Neuronal stem cell (in vitro differentiated cells): ENCODE data around the gene ACTN4.

Source experiments
- DNase-seq: peaks from one replicate; pipeline ENCODE4 v3.0.0-alpha.2; 2013; ENCODE audit warnings: low spot score
- H2AFZ ChIP-seq: one replicate; pipeline ENCODE4 v1.6.1; 2013; ENCODE audit warnings: mild to moderate bottlenecking, low read length, inconsistent platforms
- H2AK5ac ChIP-seq: 2 replicates; pipeline ENCODE4 v1.6.1; 2013; ENCODE audit warnings: low read depth, mild to moderate bottlenecking, inconsistent platforms, low read length, moderate library complexity, mixed read lengths
- H2BK120ac ChIP-seq: 2 replicates; pipeline ENCODE4 v1.6.1; 2013; ENCODE audit warnings: low read depth, mild to moderate bottlenecking, inconsistent platforms, low read length, moderate library complexity, mixed read lengths
- H2BK12ac ChIP-seq: one replicate; pipeline ENCODE4 v1.6.1; 2013; ENCODE audit warnings: low read length, inconsistent platforms
- H2BK15ac ChIP-seq: 2 replicates; pipeline ENCODE4 v1.6.1; 2013; ENCODE audit warnings: mild to moderate bottlenecking, low read length, inconsistent platforms, mixed read lengths
- H2BK5ac ChIP-seq: one replicate; pipeline ENCODE4 v1.6.1; 2013; ENCODE audit warnings: inconsistent platforms, mild to moderate bottlenecking, low read length, moderate library complexity
- H3K14ac ChIP-seq: one replicate; pipeline ENCODE4 v1.6.1; 2013; ENCODE audit warnings: low read length, inconsistent platforms
- H3K18ac ChIP-seq: 2 replicates; pipeline ENCODE4 v1.6.1; 2013; ENCODE audit warnings: low read length, inconsistent platforms
- H3K23ac ChIP-seq: 2 replicates; pipeline ENCODE4 v1.6.1; 2013; ENCODE audit warnings: low read depth, mild to moderate bottlenecking, mixed read lengths, low read length, inconsistent platforms; ENCODE audit not compliant: poor library complexity
- H3K27ac ChIP-seq: replicated peaks from 3 replicates; pipeline ENCODE4 v1.5.1; 2013; ENCODE audit warnings: low read length, inconsistent platforms
- H3K27me3 ChIP-seq, 3 experiments: 2 replicates each; pipeline ENCODE4 v1.6.1; 2013; ENCODE audit warnings: low read length in 3 of 3, mild to moderate bottlenecking in 2 of 3, inconsistent platforms in 1 of 3, low read depth in 1 of 3, mixed read lengths in 1 of 3, moderate library complexity in 1 of 3; ENCODE audit not compliant: control insufficient read depth in 3 of 3, insufficient read depth in 3 of 3
- H3K36me3 ChIP-seq, 2 donors: replicated peaks in 1 of 2; 2 replicates each; pipeline ENCODE4 v1.6.1; 2013; ENCODE audit warnings: low read length in 2 of 2; ENCODE audit not compliant: control insufficient read depth in 2 of 2, insufficient read depth in 2 of 2
- H3K4ac ChIP-seq: 2 replicates; pipeline ENCODE4 v1.6.1; 2013; ENCODE audit warnings: inconsistent platforms, mild to moderate bottlenecking, low read length, moderate library complexity
- H3K4me1 ChIP-seq, 2 donors: 1 replicate in 1 of 2; 2 replicates in 1 of 2; pipeline ENCODE4 v1.6.1; 2013; ENCODE audit warnings: low read length in 2 of 2, low read depth in 1 of 2; ENCODE audit not compliant: control insufficient read depth in 2 of 2, insufficient read depth in 1 of 2
- H3K4me2 ChIP-seq: one replicate; pipeline ENCODE4 v1.6.1; 2013; ENCODE audit warnings: mild to moderate bottlenecking, low read length, inconsistent platforms; ENCODE audit not compliant: insufficient read depth, poor library complexity, severe bottlenecking
- H3K4me3 ChIP-seq, 2 donors: 2 replicates each; pipeline ENCODE4 v1.5.1; 2013; ENCODE audit warnings: low read length in 2 of 2, mild to moderate bottlenecking in 2 of 2, inconsistent platforms in 1 of 2, moderate library complexity in 1 of 2
- H3K79me1 ChIP-seq: one replicate; pipeline ENCODE4 v1.6.1; 2013; ENCODE audit warnings: low read depth, mild to moderate bottlenecking, inconsistent platforms, low read length, moderate library complexity
- H3K9ac ChIP-seq: one replicate; pipeline ENCODE4 v1.6.1; 2013; ENCODE audit warnings: mild to moderate bottlenecking, low read depth, low read length, inconsistent platforms; ENCODE audit not compliant: poor library complexity
- H3K9me3 ChIP-seq, 2 donors: replicated peaks in 1 of 2; 2 replicates each; pipeline versions ENCODE3 to v1.6.1; 2013; ENCODE audit warnings: low read length in 2 of 2, mild to moderate bottlenecking in 2 of 2, inconsistent platforms in 1 of 2, low read depth in 1 of 2, mixed read lengths in 1 of 2, moderate library complexity in 1 of 2; ENCODE audit not compliant: control insufficient read depth in 2 of 2, insufficient read depth in 1 of 2
- H4K8ac ChIP-seq: one replicate; pipeline ENCODE4 v1.6.1; 2013; ENCODE audit warnings: low read depth, mild to moderate bottlenecking, inconsistent platforms, low read length, moderate library complexity
- H4K91ac ChIP-seq: one replicate; pipeline ENCODE4 v1.6.1; 2013; ENCODE audit warnings: low read length, low read depth, mild to moderate bottlenecking, inconsistent platforms; ENCODE audit not compliant: poor library complexity
- WGBS, 2 donors: extraction: QIAGEN DNeasy Blood & Tissue Kit; methylation state at CpG; one replicate each; pipeline ENCODE4 v1.1.7; 2013; ENCODE audit warnings: missing lambda C conversion rate in 2 of 2, mixed read lengths in 1 of 2; ENCODE audit not compliant: insufficient read length in 2 of 2, insufficient replicate concordance in 1 of 2; ENCODE audit errors: extremely low coverage in 2 of 2; 5-methylcytosine and 5-hydroxymethylcytosine counted together

The ACTN4 gene

DNA sequence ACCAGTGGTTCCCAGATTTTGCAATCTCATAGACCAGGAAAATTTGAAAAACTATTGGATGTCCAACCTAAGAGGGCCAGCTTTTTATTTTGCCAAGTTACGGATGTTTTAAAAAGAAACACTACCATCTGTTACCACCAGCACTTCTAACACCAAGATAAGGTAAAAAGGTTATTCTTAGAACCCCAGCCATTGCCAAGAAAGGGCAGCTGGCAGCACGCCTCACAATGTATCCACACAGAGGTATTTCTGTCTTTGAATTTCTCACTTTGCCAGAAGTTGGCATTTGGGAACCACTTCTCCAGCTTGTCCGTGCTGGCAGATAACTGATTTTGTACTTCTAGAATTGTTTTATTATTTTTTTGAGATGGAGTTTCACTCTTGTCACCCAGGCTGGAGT is 68.1 kb downstream of the ACTN4 start:
- peaks cover 0 to 9% of the 10 kb centered on the region in 2 donors for H3K4me1 ChIP-seq
- H2AFZ ChIP-seq = no peak overlapping the region
- no peak overlapping the region for H3K14ac ChIP-seq
- no peak overlapping the region for H3K27ac ChIP-seq
- H3K18ac ChIP-seq = no peak overlapping the region
- no peak overlapping the region for H2AK5ac ChIP-seq
- no CpG with 5 or more reads among the region's 3 CpGs for WGBS, 2 donors
- peaks cover 19% of the 10 kb centered on the region for H3K79me1 ChIP-seq
- no peak overlapping the region for H3K9ac ChIP-seq
- no peak overlapping the region for H2BK12ac ChIP-seq
- DNase-seq = no peak
- H3K4ac ChIP-seq = no peak overlapping the region
- no peak overlapping the region for H3K4me3 ChIP-seq
- peaks cover 75 to 94% of the 10 kb centered on the region in 2 donors for H3K36me3 ChIP-seq
- no peak overlapping the region for H4K91ac ChIP-seq
- no peaks in the 10 kb centered on the region for H3K27me3 ChIP-seq
- H2BK5ac ChIP-seq = no peak overlapping the region
- H2BK15ac ChIP-seq = no peak overlapping the region
- H4K8ac ChIP-seq = no peak overlapping the region
- no peak overlapping the region for H3K23ac ChIP-seq
- H2BK120ac ChIP-seq = no peak overlapping the region
- H3K4me2 ChIP-seq = no peak overlapping the region
- H3K9me3 ChIP-seq = peaks cover 0 to 2% of the 10 kb centered on the region in 2 donors

DNA sequence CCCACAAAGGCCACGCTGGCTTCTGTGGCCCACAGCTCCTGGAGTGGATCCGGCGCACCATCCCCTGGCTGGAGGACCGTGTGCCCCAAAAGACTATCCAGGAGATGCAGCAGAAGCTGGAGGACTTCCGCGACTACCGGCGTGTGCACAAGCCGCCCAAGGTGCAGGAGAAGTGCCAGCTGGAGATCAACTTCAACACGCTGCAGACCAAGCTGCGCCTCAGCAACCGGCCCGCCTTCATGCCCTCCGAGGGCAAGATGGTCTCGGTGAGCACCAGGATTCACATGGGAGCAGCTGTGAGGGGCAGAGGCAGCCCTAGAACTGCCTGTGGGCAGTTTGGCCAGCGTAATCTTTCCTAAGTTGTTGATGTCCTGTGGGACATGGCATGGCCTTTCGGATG is 69.6 kb downstream of the ACTN4 start:
- no peak overlapping the region for H3K4me2 ChIP-seq
- H3K23ac ChIP-seq = no peak overlapping the region
- WGBS, 2 donors = no CpG with 5 or more reads among the region's 17 CpGs
- no peak overlapping the region for H2BK120ac ChIP-seq
- peaks cover 17% of the 10 kb centered on the region for H3K79me1 ChIP-seq
- H2BK15ac ChIP-seq = no peak overlapping the region
- no peak overlapping the region for H3K4ac ChIP-seq
- DNase-seq = no peak
- H3K27ac ChIP-seq = no peak overlapping the region
- H2BK12ac ChIP-seq = no peak overlapping the region
- H4K91ac ChIP-seq = no peak overlapping the region
- no peak overlapping the region for H3K18ac ChIP-seq
- no peaks in the 10 kb centered on the region for H3K27me3 ChIP-seq
- no peak overlapping the region for H2AFZ ChIP-seq
- H2BK5ac ChIP-seq = no peak overlapping the region
- H3K4me1 ChIP-seq = peaks cover 6 to 19% of the 10 kb centered on the region in 2 donors
- H3K9ac ChIP-seq = no peak overlapping the region
- no peak overlapping the region for H3K4me3 ChIP-seq
- H2AK5ac ChIP-seq = no peak overlapping the region
- H4K8ac ChIP-seq = no peak overlapping the region
- peaks cover 67 to 94% of the 10 kb centered on the region in 2 donors for H3K36me3 ChIP-seq
- peaks cover 0 to 2% of the 10 kb centered on the region in 2 donors for H3K9me3 ChIP-seq
- H3K14ac ChIP-seq = no peak overlapping the region

DNA sequence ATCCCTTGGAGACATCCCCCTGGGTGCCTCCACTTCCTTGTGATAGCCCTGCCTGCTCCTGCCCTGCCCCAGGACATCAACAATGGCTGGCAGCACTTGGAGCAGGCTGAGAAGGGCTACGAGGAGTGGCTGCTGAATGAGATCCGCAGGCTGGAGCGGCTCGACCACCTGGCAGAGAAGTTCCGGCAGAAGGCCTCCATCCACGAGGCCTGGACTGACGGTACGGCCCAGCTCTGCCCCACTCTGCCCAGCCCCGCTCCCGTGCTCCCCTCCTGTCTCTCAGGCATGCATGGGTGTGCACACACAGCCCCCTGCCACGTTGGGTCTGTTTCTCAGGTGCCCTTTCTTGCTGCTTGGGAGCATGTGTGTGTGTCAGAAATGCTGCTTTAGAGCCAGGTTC is 70.4 kb downstream of the ACTN4 start:
- Histone ChIP-seq H3K36me3 (peaks cover 69 to 94% of the 10 kb centered on the region in 2 donors), H3K23ac (peak overlapping the region; percentile 4), H2BK15ac (no peak overlapping the region), H4K91ac (no peak overlapping the region), H3K4me3 (no peak overlapping the region), H3K4me2 (no peak overlapping the region), H2BK120ac (no peak overlapping the region), H3K9ac (peak overlapping the region; percentile 53), H3K79me1 (peaks cover 17% of the 10 kb centered on the region), H2AFZ (no peak overlapping the region), H2AK5ac (no peak overlapping the region), H3K27ac (peak overlapping the region; percentile 12), H3K27me3 (no peaks in the 10 kb centered on the region), H3K4ac (no peak overlapping the region), H2BK12ac (no peak overlapping the region), H2BK5ac (no peak overlapping the region), H3K4me1 (peaks cover 7 to 24% of the 10 kb centered on the region in 2 donors), H3K18ac (no peak overlapping the region), H4K8ac (no peak overlapping the region), H3K14ac (no peak overlapping the region), H3K9me3 (peaks cover 0 to 2% of the 10 kb centered on the region in 2 donors)
- DNase-seq = no peak
- WGBS, 2 donors = no CpG with 5 or more reads among the region's 11 CpGs

DNA sequence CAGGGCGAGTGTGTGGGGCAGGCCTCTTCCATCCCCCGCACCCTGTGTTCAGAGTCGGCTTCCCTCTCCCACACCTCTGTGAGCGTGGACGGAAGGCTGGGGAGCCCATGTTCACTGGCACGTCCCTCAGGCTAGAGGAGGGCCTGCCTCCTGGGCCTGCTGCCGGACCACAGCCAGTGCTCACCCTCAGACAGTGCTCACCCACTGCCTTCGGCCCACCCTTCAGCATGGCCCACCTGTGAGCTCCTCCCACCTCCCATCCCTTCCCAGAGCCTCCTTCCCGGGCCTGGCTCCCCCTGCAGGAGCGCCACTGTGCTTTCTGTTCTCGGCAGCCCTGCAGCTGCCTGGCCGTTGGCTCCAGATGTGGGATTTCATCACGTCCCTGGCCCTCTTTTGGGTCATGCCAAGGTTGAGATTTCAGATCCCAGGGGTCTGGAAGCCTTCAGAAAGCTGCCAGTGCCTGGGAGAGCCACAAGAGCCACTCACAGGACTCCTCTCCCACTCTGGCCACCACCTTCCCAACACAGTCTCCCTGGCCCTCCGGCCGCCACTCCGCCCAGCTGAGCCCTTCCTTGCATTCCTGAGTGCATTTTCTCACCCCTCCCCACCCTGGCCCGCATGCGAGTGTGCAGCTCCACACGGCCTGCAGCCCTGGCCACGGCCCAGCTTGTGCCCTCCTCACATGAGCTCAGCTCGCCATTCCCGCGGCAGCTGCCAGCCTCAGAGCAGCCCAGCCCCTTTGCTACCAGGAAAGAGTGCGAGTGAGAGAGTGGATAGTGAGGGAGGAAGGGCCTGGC is 71.5 kb downstream of the ACTN4 start:
- peaks cover 7 to 24% of the 10 kb centered on the region in 2 donors for H3K4me1 ChIP-seq
- peaks cover 20% of the 10 kb centered on the region for H3K79me1 ChIP-seq
- H3K14ac ChIP-seq = no peak overlapping the region
- H2BK120ac ChIP-seq = no peak overlapping the region
- peaks cover 0 to 2% of the 10 kb centered on the region in 2 donors for H3K9me3 ChIP-seq
- no peak overlapping the region for H4K8ac ChIP-seq
- no peak overlapping the region for H4K91ac ChIP-seq
- H2BK15ac ChIP-seq = no peak overlapping the region
- no peak overlapping the region for H2AK5ac ChIP-seq
- H2AFZ ChIP-seq = no peak overlapping the region
- no peak overlapping the region for H3K27ac ChIP-seq
- H3K4ac ChIP-seq = no peak overlapping the region
- no peak overlapping the region for H2BK12ac ChIP-seq
- peak overlapping the region; percentile 95 for H3K23ac ChIP-seq
- no peak for DNase-seq
- peak overlapping the region; percentile 85 for H3K18ac ChIP-seq
- peak overlapping the region in 1 of 2 donors; percentile 36 for H3K4me3 ChIP-seq
- H3K9ac ChIP-seq = peak overlapping the region; percentile 25
- H3K27me3 ChIP-seq = no peaks in the 10 kb centered on the region
- H3K4me2 ChIP-seq = no peak overlapping the region
- peaks cover 70 to 94% of the 10 kb centered on the region in 2 donors for H3K36me3 ChIP-seq
- no CpG with 5 or more reads among the region's 24 CpGs for WGBS, 2 donors
- peak overlapping the region; percentile 72 for H2BK5ac ChIP-seq
